ENCODE results near the gene ESF1. TPM values are rescaled to one million over a fixed set of nuclear protein-coding genes. Genes with fewer than 3 reads are reported as not detected.

The ESF1 gene
- total and polyA plus RNA-seq, 7 donors: 7.2 to 20.5 (median 14.0) TPM

- H3K9me3 ChIP-seq: peaks cover 0 to 2% (median 0%) of the 10 kb centered on the region in 4 donors
- 91 to 96% methylated on average over 1 of the region's 1 CpG for WGBS, 2 donors
- intact Hi-C loops (cut with DNase I): no loop called here
- DNase-seq: no peak
- TF ChIP-seq EP300 (IDR thresholded peaks at IDR 0.05) (no peak), POLR2A (IDR thresholded peaks at IDR 0.05) (no peak), CTCF (IDR thresholded peaks at IDR 0.05) (no peak), POLR2AphosphoS5 (IDR thresholded peaks at IDR 0.05) (no peak)
- peaks cover 0 to 15% (median 1%) of the 10 kb centered on the region in 4 donors for H3K36me3 ChIP-seq
- H3K27me3 ChIP-seq: no peaks in the 10 kb centered on the region
- H3K4me3 ChIP-seq: no peak overlapping the region
- peaks cover 0 to 5% (median 0%) of the 10 kb centered on the region in 4 donors for H3K4me1 ChIP-seq
- no peak overlapping the region for H3K27ac ChIP-seq
Measured at GRCh38 chr20:13723011-13723410, 61.7 kb downstream of the ESF1 start.

- Histone ChIP-seq H3K36me3 (peaks cover 0 to 46% (median 8%) of the 10 kb centered on the region in 4 donors), H3K4me3 (no peak overlapping the region), H3K4me1 (peaks cover 0 to 5% (median 0%) of the 10 kb centered on the region in 4 donors), H3K27ac (no peak overlapping the region), H3K27me3 (no peaks in the 10 kb centered on the region), H3K9me3 (peaks cover 0 to under 1% (median 0%) of the 10 kb centered on the region in 4 donors)
- WGBS, 2 donors: 91 to 97% methylated on average over 2 of the region's 2 CpGs
- intact Hi-C loops (cut with DNase I): no loop called here
- no peak for DNase-seq
- TF ChIP-seq CTCF (IDR thresholded peaks at IDR 0.05) (no peak), POLR2AphosphoS5 (IDR thresholded peaks at IDR 0.05) (no peak), POLR2A (IDR thresholded peaks at IDR 0.05) (no peak), EP300 (IDR thresholded peaks at IDR 0.05) (no peak)
Measured at GRCh38 chr20:13718171-13718570, 66.5 kb downstream of the ESF1 start.

GRCh38 chr20:13717631-13718044, 67.1 kb downstream of the ESF1 start:
- H3K4me1 ChIP-seq: peaks cover 0 to 4% (median 0%) of the 10 kb centered on the region in 4 donors
- no peak overlapping the region for H3K27ac ChIP-seq
- WGBS, 2 donors: 86 to 96% methylated on average over 1 of the region's 1 CpG
- peaks cover 0 to 46% (median 8%) of the 10 kb centered on the region in 4 donors for H3K36me3 ChIP-seq
- no peak overlapping the region for H3K4me3 ChIP-seq
- intact Hi-C loops (cut with DNase I): no loop called here
- no peaks in the 10 kb centered on the region for H3K9me3 ChIP-seq
- no peak for DNase-seq
- TF ChIP-seq EP300 (IDR thresholded peaks at IDR 0.05) (no peak), POLR2A (IDR thresholded peaks at IDR 0.05) (no peak), CTCF (IDR thresholded peaks at IDR 0.05) (no peak), POLR2AphosphoS5 (IDR thresholded peaks at IDR 0.05) (no peak)
- H3K27me3 ChIP-seq: no peaks in the 10 kb centered on the region

- Histone ChIP-seq H3K36me3 (peaks cover 0 to 54% (median 10%) of the 10 kb centered on the region in 4 donors), H3K27ac (no peak overlapping the region), H3K4me3 (no peak overlapping the region), H3K9me3 (peaks cover 0 to 6% (median 0%) of the 10 kb centered on the region in 4 donors), H3K4me1 (no peaks in the 10 kb centered on the region), H3K27me3 (no peaks in the 10 kb centered on the region)
- DNase-seq: no peak
- WGBS, 2 donors: 67 to 86% methylated on average over 3 of the region's 3 CpGs
- intact Hi-C loops (cut with DNase I): no loop called here
- TF ChIP-seq POLR2A (IDR thresholded peaks at IDR 0.05) (no peak), EP300 (IDR thresholded peaks at IDR 0.05) (no peak)
Measured at GRCh38 chr20:13715171-13715570, 69.5 kb downstream of the ESF1 start.

GRCh38 chr20:13708234-13708633, 76.5 kb downstream of the ESF1 start:
- H3K9me3 ChIP-seq: peaks cover 0 to 6% (median 0%) of the 10 kb centered on the region in 4 donors
- H3K27ac ChIP-seq: no peak overlapping the region
- peaks cover 0 to 8% (median 2%) of the 10 kb centered on the region in 4 donors for H3K36me3 ChIP-seq
- TF ChIP-seq CTCF (IDR thresholded peaks at IDR 0.05) (no peak), EP300 (IDR thresholded peaks at IDR 0.05) (no peak), POLR2AphosphoS5 (IDR thresholded peaks at IDR 0.05) (no peak), POLR2A (IDR thresholded peaks at IDR 0.05) (no peak)
- no peak for DNase-seq
- no peak overlapping the region for H3K4me3 ChIP-seq
- WGBS, 2 donors: 80 to 88% methylated on average over 1 of the region's 1 CpG
- intact Hi-C loops (cut with DNase I): no loop called here
- no peaks in the 10 kb centered on the region for H3K27me3 ChIP-seq
- no peaks in the 10 kb centered on the region for H3K4me1 ChIP-seq

Measured in sigmoid colon (tissue), 7 donors.